GM12878 (cell line): ENCODE results near the gene SYNPO2L. TPM values are rescaled to one million over a fixed set of nuclear protein-coding genes. Genes with fewer than 3 reads are reported as not detected.

Experiments
- ATAC-seq: fragments of 200-7000 bp; cut with Tn5 transposase; 3 replicates; pipeline ENCODE4 v1.9.1; 2020; ENCODE audit warnings: mild to moderate bottlenecking, moderate library complexity
- BruUV-seq: library from RNA; stranded (reverse); fragments of 400-500 nt; replicated peaks from 2 replicates; lab custom pipeline; 2021; lab: Mats Ljungman, UMichigan
- CTCF ChIA-PET: fragments of 300-600 bp; sonication (Branson Sonifier 250); formaldehyde crosslinking; extraction: SDS; loops from one replicate; lab custom pipeline; 2021; ENCODE audit warnings: inconsistent platforms; lab: Yijun Ruan, JAX
- POLR2A ChIA-PET: fragments of 350-600 bp; formaldehyde crosslinking; extraction: SDS; loops from one replicate; lab custom pipeline; 2021; ENCODE audit warnings: inconsistent platforms; lab: Charles Lee
- RAD21 ChIA-PET: fragments of 300-600 bp; sonication (Branson Sonifier 250); formaldehyde crosslinking; loops from one replicate; lab custom pipeline; 2023; ENCODE audit warnings: antibody characterized with exemption; ENCODE audit not compliant: unreplicated experiment; lab: Charles Lee
- SMC1A ChIA-PET: fragments of 300-600 bp; sonication (Branson Sonifier 250); formaldehyde crosslinking; loops from one replicate; lab custom pipeline; 2023; ENCODE audit not compliant: unreplicated experiment, uncharacterized antibody; lab: Charles Lee
- DNase-seq: peaks from one replicate; pipeline ENCODE4 v3.0.0-alpha.2; 2011; ENCODE audit warnings: low read depth, low spot score
- FAIRE-seq: peaks from 3 replicates; lab custom pipeline; 2011; peaks lifted over from hg19 to GRCh38; lab: Jason Lieb, UNC
- H2AFZ ChIP-seq: 2 replicates; pipeline ENCODE4 v1.6.0; 2011; ENCODE audit warnings: low read depth, low read length, control low read depth; ENCODE audit not compliant: control insufficient read depth
- H3K27ac ChIP-seq: 2 replicates; pipeline ENCODE4 v1.5.1; 2011; ENCODE audit warnings: control low read depth; ENCODE audit not compliant: control insufficient read depth, insufficient read depth
- H3K27me3 ChIP-seq, 2 experiments: replicated peaks in 1 of 2; 2 replicates each; pipeline versions ENCODE4 v1.6.0 to v1.6.1; 2011; ENCODE audit warnings: low read length in 1 of 2; ENCODE audit not compliant: control insufficient read depth in 2 of 2, insufficient read depth in 2 of 2
- H3K36me3 ChIP-seq, 2 experiments: 2 replicates each; pipeline ENCODE4 v1.5.1; 2011; ENCODE audit warnings: low read length in 1 of 2; ENCODE audit not compliant: control insufficient read depth in 2 of 2, insufficient read depth in 2 of 2
- H3K4me1 ChIP-seq: 2 replicates; pipeline ENCODE4 v1.6.1; 2011; ENCODE audit warnings: mild to moderate bottlenecking, low read length, moderate library complexity, mixed read lengths; ENCODE audit not compliant: control insufficient read depth, insufficient read depth
- H3K4me2 ChIP-seq: 2 replicates; pipeline ENCODE4 v1.6.0; 2011; ENCODE audit warnings: control low read depth; ENCODE audit not compliant: control insufficient read depth, insufficient read depth
- H3K4me3 ChIP-seq: fragments of 200-600 bp; sonication (generic); 2 replicates; pipeline ENCODE4 v1.5.1; 2016
- H3K79me2 ChIP-seq: 2 replicates; pipeline ENCODE4 v1.6.0; 2011; ENCODE audit warnings: low read length; ENCODE audit not compliant: control insufficient read depth, insufficient read depth
- H3K9ac ChIP-seq: 2 replicates; pipeline ENCODE4 v1.8.0; 2011; ENCODE audit warnings: low read length, control low read depth, mixed read lengths; ENCODE audit not compliant: control insufficient read depth, insufficient read depth
- H3K9me3 ChIP-seq: replicated peaks from 3 replicates; pipeline ENCODE4 v1.5.1; 2011; ENCODE audit warnings: mild to moderate bottlenecking, low read length; ENCODE audit not compliant: control insufficient read depth, insufficient read depth
- H4K20me1 ChIP-seq: 2 replicates; pipeline ENCODE4 v1.6.0; 2011; ENCODE audit not compliant: control insufficient read depth, insufficient read depth
- HDGF ChIP-seq: fragments of 450-650 bp; IDR thresholded peaks from 2 replicates; pipeline ENCODE4 v1.6.1; 2016; ENCODE audit warnings: antibody characterized with exemption
- RBBP5 ChIP-seq: fragments of 200-600 bp; sonication (generic); conservative IDR thresholded peaks from 2 replicates; pipeline ENCODE4 v1.6.1; 2016
- RCOR1 ChIP-seq: conservative IDR thresholded peaks from 2 replicates; pipeline ENCODE4 v1.6.1; 2012; ENCODE audit warnings: low read depth, low read length, improper control_type of control experiment
- RELB ChIP-seq: fragments of 450-650 bp; IDR thresholded peaks from 2 replicates; pipeline ENCODE4 v1.6.1; 2017; ENCODE audit warnings: low read depth, mild to moderate bottlenecking, moderate library complexity
- RUNX3 ChIP-seq: IDR thresholded peaks from 2 replicates; pipeline ENCODE4 v1.6.1; 2012; ENCODE audit warnings: low read length, inconsistent platforms
- SP1 ChIP-seq: IDR thresholded peaks from one replicate; pipeline ENCODE4 v1.6.1; 2011; ENCODE audit warnings: low read depth, low read length
- WGBS: methylation state at CpG from one replicate; pipeline ENCODE4 v1.1.6; 2016; ENCODE audit warnings: low lambda C conversion rate; ENCODE audit not compliant: insufficient replicate concordance, insufficient coverage; ENCODE audit errors: missing lambda C conversion rate; 5-methylcytosine and 5-hydroxymethylcytosine counted together
- in situ Hi-C: fragments of 300-500 bp; cut with MboI; formaldehyde crosslinking; loops from 9 replicates; pipeline ENCODE4 v1.14.3; 2018; ENCODE audit warnings: mixed read lengths
- intact Hi-C: fragments of 100-400 bp; cut with micrococcal nuclease; formaldehyde crosslinking; loops from one replicate; pipeline ENCODE4 v1.14.2; 2022; ENCODE audit not compliant: unreplicated experiment
- polyA plus RNA-seq, 11 experiments: library from polyadenylated mRNA; depleted of rRNA in 4 of 11; unstranded in 6 of 11; stranded (reverse) in 5 of 11; fragments of >200 nt; fragmentation: Nextera tagmentation in 4 of 11; fragmentation: Illumina TruSeq in 1 of 11; extraction: Ambion mirVana in 4 of 11; extraction: Trizol in 1 of 11; gene quantifications; 1 replicate in 1 of 11; 2 replicates in 10 of 11; pipeline versions ENCODE4 v1.2.1 to v1.2.3, GENCODE V29; 2011 to 2016; ENCODE audit warnings: inconsistent platforms in 2 of 11, missing spikeins in 2 of 11, low read depth in 1 of 11
- total RNA-seq, 4 experiments: library from RNA; depleted of rRNA in 3 of 4; stranded (reverse); fragments of >200 nt in 3 of 4; fragmentation: Illumina TruSeq in 1 of 4; extraction: Trizol in 1 of 4; gene quantifications; 2 replicates each; pipeline versions ENCODE4 v1.2.1 to v1.2.3, GENCODE V29; 2013 to 2021

SYNPO2L gene
- total and polyA plus RNA-seq, 10 of the 15 experiments (the other 5 are each of a cell fraction or from before 2014, with no cell fraction given) = 0.01 to 2.3 (median 0.59) TPM

GRCh38 chr10:73644767-73645166, 11.1 kb downstream of the SYNPO2L start:
- no peak overlapping the region for H3K9ac ChIP-seq
- intact Hi-C loops = loop anchor here (1.0 kb wide), 2 partner anchors 115 to 380 kb away; no protein-coding TSS in a partner anchor
- ChIA-PET RAD21 (interaction anchor here (1.2 to 5.4 kb wide), 9 partner anchors 9 to 381 kb away, joined by 3 to 96 read pairs (median 8); partner anchors contain the start of gene SYNPO2L), CTCF (interaction anchor here (0.6 to 5.2 kb wide), 27 partner anchors 9 to 1975 kb away, joined by 3 to 163 read pairs (median 7); partner anchors contain the start of gene CFAP70), SMC1A (interaction anchor here (0.7 to 5.6 kb wide), 20 partner anchors 10 to 381 kb away, joined by 3 to 134 read pairs (median 4); partner anchors contain the start of genes PPP3CB and SYNPO2L), POLR2A (interaction anchor here (0.6 to 1.6 kb wide), 7 partner anchors 102 to 234 kb away, joined by 3 to 5 read pairs (median 3); partner anchors contain the start of gene PPP3CB)
- H2AFZ ChIP-seq = peak overlapping the region; percentile 73
- ATAC-seq = peak; percentile 11; the same call in 1 of the 3 replicates
- no peaks in the 10 kb centered on the region for H4K20me1 ChIP-seq
- WGBS = 0% methylated on average over 1 of the region's 1 CpG
- no peaks in the 10 kb centered on the region for H3K36me3 ChIP-seq
- H3K4me1 ChIP-seq = peaks cover 20% of the 10 kb centered on the region
- no peaks in the 10 kb centered on the region for H3K79me2 ChIP-seq
- no peak for DNase-seq
- in situ Hi-C loops = loop anchor here (5.0 kb wide), 2 partner anchors 112 to 387 kb away; no protein-coding TSS in a partner anchor
- H3K27me3 ChIP-seq = no peaks in the 10 kb centered on the region
- peak overlapping the region; percentile 27; the same call in 1 of the 2 replicates for H3K27ac ChIP-seq
- no peak overlapping the region for H3K4me3 ChIP-seq
- H3K4me2 ChIP-seq = no peak overlapping the region
- TF ChIP-seq RCOR1 (no peak), SP1 (no peak), RELB (no peak), RBBP5 (no peak), RUNX3 (0 out of 2 replicates have a peak, but pooled peaks have one; percentile 4), HDGF (peak; percentile 4; the same call in 1 of the 2 replicates)
- TF ChIP-seq, all 136 proteins: peak for 2
- no TSS peak for BruUV-seq
- no peaks in the 10 kb centered on the region for H3K9me3 ChIP-seq
- FAIRE-seq = peak; percentile 69
